HG03066 (cell line): ENCODE data around the gene YWHAG.
"Not testable (repeated sequence)": the region's sequence is repeated elsewhere in the genome, so short reads cannot be mapped to it uniquely, and the experiment has no call there.

ENCODE experiments used
- ATAC-seq: cut with Tn5 transposase; IDR thresholded peaks from one replicate; pipeline ENCODE4 v1.9.1; 2021; ENCODE audit warnings: low read depth; ENCODE audit not compliant: unreplicated experiment

The YWHAG gene

GRCh38 chr7:76351372-76351771, 7.4 kb downstream of the YWHAG start:
- ATAC-seq = no peak

GRCh38 chr7:76349313-76349885, 9.4 kb downstream of the YWHAG start:
- no peak for ATAC-seq

DNA sequence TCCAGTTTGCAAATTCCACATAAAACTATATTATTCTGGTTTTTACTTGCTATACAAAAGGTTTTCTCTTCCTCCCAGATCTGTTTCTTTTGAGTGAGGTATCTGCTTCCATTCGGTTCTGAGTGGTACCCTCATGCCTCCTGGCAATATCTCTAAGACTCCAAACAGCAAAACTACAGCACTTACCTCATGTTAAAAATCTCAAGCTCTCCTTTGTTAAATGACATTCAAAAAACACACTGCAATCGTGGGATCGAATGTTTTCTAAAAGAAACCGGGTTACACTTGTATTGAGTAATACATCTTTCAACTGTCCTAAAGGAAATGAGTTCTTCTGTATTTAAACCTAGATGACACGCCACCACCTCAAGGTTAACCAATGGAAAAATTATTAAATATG, 11.1 kb downstream of the YWHAG start:
- no peak for ATAC-seq

GRCh38 chr7:76346778-76347177, 12.0 kb downstream of the YWHAG start:
- no peak for ATAC-seq

DNA sequence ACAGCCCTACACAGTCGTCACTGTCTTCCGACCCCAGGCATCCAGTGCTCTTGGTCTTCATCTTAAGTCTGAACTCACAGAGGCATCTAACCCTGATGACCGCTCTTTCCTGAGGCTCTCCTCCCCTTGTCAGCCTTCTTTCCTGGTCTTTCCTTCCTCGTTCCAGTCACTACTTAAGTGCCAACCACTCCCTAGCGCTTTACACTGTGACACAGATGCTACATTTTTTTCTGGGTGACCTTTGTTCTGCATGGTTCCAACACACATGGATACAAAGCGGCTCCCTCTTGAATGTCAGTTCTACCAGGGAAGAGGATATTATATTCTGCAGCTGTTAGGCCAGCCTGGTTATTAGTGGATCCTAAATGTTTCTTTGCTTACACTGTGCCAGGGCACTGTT, 12.7 kb downstream of the YWHAG start:
- no peak for ATAC-seq

DNA sequence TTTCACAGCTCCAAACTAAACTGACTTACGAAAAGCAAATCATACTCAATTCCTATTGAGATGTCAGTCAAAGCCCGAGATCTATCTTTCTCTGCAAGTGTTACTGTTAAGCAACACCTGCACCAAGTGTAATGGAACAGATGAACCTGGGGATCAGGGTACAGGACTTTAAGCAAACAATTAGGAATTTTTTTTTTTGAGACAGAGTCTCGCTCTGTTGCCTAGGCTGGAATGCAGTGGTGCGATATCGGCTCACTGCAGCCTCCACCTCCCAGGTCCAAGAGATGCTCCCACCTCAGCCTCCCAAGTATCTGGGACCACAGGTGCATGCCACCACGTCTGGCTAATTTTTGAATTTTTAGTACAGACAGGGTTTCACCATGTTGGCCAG, 14.9 kb downstream of the YWHAG start:
- ATAC-seq = no peak

DNA sequence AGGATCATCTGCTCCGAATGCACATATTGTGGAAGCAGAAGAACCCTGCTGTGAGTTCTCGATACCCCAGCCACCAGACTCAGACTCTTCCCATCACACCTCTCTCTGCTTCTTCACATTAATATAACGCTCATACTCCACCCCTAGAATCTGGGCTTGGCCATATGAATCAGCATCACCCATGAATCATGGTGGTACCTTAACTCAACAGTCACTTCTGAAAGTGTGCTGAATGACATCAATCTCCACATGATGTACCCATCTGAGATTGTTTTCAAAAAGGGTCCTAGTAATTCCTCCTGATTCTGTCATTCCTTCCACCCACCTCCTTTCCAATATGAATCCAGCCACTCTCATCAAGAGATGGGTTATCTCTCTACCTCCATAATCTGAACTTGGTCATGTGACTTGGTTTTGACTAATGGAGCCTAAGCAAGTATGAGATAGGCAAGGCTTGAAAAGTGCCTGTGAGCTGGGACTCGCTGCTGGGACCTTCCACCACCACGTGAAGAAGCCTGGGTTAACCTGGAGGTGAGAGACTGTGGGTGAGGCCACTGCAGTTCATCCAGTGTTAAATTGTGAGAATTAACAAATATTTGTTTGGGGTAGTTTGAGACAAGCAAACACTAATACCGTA, 15.4 kb downstream of the YWHAG start:
- no peak for ATAC-seq

DNA sequence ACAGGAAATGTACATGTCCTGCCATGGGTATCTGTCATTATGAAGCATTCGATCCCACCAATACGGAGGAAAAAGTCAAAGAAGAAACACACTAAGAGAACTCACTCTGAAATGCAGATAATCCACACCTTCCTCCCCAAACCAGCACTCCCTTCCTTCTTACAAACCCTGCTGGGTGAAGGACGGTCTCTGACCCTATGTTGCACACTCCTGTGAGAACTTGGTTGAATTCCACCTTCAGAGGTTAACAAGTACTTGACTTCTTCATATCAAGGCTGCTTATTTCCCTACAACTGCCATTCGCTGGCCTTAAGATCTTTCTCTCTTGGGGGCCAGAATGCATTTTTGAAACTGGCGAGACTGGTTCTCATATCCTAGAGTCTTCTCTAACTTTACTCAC, 16.6 kb downstream of the YWHAG start:
- ATAC-seq = no peak

- no peak for ATAC-seq
Measured at GRCh38 chr7:76340617-76341131, 18.1 kb downstream of the YWHAG start.

DNA sequence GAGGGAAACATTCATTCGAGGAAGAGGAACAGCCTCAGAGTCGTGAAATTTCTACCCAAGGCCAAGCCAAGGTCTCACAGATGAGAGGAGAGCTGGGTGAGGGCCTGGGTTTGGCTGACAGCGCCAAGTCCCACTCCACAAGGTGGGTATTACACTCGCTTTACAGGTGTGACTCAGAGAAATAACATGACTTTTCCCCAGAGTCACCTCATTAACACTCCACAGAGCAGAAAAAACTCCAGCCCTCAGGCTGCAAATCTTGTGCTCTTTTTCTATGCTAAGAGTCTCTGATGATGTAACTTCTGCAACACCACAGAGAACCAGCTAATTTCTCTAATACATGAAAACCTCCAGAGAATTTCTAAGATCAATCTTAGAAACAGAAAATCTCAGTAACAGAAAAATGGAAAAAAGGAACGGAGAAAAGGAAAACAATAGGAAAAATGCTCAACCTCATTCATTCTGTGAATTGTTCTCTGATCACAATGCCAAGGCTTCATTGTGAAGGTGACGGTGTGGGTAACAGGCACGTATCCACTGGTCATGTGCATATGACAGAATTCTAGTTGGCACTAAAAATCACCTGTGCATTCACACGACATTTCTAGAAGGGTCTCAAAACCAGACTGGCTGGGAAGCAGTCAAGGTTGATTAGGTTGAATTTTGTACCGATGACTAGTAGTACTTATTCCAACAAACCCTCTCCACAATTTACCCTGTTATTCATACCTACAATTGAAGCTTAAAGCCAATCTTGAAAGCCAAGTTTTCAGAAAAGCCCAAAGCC, 20.3 kb downstream of the YWHAG start:
- no peak for ATAC-seq

GRCh38 chr7:76337147-76337546, 21.6 kb downstream of the YWHAG start:
- ATAC-seq = no peak

- ATAC-seq = no peak
Measured at GRCh38 chr7:76336094-76336493, 22.7 kb downstream of the YWHAG start.

GRCh38 chr7:76335417-76335816, 23.4 kb downstream of the YWHAG start:
- not testable (repeated sequence) for ATAC-seq

DNA sequence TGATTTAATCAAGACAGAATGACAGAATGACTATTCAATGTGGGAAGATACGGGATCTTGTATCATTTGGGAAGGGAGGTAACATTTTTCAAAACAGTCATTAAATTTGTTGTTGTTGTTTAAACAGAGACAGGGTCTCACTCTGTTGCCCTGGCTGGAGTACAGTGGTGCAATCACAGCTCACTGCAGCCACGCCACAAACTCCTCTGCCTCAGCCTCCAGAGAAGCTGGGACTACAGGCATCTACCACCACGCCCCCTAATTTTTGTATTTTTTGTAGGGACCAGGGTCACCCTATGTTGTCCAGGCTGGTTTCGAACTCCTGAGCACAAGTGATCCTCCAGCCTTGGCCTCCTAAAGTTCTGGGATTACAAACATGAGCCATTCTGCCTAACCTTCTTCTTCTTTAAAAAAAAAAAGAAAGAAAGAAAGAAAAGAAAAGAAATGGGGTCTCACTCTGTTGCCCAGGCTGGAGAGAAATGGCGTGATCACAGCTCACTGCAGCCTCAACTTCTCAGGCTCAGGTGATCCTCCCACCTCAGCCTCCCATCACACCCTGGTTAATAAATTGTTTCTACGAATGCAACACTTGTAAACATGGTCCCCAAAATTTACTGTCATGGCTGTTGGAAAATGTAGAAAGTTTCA, 24.3 kb downstream of the YWHAG start:
- ATAC-seq = no peak

DNA sequence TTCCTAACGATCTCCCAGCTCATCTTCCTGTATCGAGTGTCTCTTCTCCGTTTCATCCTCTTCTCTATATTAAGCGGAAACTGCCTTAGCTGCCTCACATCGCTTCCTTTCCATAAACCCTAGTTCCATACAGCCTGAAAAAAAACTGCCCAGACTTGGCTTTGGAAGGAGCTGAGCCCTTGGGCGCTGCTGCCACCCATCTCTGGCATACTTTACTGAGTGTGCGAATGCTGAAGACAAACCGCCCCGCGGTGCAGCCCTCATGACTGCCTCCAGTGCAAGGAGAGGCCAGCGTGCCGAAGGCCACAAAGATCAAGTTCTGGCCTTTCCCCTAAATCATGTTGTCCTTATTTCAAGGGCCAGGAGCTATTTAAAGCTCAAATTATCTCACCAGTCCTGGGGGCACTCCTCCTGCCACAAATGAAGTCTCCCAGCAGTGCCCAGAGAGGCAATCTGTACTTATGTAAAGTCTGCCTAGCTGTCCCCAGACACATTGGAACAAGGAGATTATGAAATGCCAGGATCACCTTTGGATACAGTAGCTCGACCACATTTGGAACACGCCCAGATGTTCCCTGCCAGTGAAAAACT, 25.2 kb downstream of the YWHAG start:
- no peak for ATAC-seq

GRCh38 chr7:76332078-76332477, 26.7 kb downstream of the YWHAG start:
- no peak for ATAC-seq

- no peak for ATAC-seq
Measured at GRCh38 chr7:76330673-76331072, 28.1 kb downstream of the YWHAG start.

- ATAC-seq = no peak
Measured at GRCh38 chr7:76330261-76330660, 28.5 kb downstream of the YWHAG start.

DNA sequence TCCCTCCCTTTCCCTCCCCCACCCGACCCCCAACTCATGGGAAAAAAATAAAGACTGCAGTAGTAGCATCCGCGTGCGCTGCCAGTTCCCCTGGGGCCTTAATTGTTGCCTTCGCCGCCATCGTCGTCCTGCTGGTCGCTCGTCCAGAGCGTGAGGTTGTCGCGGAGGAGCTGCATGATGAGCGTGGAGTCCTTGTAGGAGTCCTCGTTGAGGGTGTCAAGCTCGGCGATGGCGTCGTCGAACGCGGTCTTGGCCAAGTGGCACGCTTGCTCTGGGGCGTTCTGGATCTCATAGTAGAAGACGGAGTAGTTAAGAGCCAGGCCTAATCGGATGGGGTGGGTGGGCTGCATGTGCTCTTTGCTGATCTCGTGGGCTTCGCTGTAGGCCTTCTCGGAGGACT, 29.3 kb downstream of the YWHAG start:
- ATAC-seq = no peak

DNA sequence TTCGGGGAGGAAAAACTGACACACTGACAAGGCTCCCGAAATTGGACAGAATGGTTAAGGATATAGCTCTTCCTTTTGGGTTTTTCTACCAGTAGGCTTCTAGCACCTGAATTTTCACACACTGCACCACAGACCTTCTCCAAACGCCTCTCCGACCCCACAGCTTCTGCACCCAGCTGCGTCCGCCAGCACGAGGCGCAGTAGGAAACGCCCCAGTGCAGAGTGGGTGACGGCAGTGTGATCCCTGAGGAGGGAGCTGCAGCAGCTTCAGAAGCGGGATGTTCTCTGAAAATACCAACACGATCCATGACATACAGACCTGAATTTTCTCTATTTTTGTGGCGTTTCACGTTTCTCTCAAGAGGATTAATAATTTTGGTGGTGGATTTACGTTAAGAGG, 30.4 kb downstream of the YWHAG start:
- ATAC-seq = no peak

DNA sequence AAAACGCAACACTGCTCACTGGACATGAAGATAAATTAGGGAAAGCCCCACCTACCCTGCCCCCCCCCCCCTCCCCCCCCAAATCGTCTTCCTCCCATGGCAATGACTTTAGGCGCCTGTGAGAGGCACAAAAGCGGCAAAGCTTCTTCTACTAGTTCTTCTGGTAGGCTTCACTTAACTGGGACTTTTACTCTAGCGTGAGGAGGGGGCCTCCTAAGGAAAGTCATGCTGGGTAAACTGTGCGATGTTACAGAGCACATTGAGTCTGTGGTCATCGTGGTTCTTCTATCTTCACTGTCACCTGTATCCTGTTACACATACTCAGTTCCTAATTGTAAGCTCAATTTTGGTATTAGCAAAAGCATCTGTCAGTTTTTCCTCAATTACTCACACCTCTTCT, 31.2 kb downstream of the YWHAG start:
- ATAC-seq = no peak
